Brain microvascular endothelial cell (primary cell): ENCODE results near the gene ZNF467.

Experiments used
- DNase-seq: peaks from one replicate; pipeline ENCODE4 v3.0.0-alpha.2; 2020
- H3K27ac ChIP-seq: fragments of 250-450 bp; sonication (Bioruptor Pico); 2 replicates; pipeline ENCODE4 v1.5.1; 2020; ENCODE audit warnings: mild to moderate bottlenecking, moderate library complexity
- H3K27me3 ChIP-seq: fragments of 250-450 bp; sonication (Bioruptor Pico); replicated peaks from 2 replicates; pipeline ENCODE4 v1.5.1; 2020; ENCODE audit warnings: mild to moderate bottlenecking
- H3K36me3 ChIP-seq: fragments of 250-450 bp; sonication (Bioruptor Pico); replicated peaks from 2 replicates; pipeline ENCODE4 v1.5.1; 2020; ENCODE audit warnings: mild to moderate bottlenecking
- H3K4me3 ChIP-seq: 2 replicates; pipeline ENCODE4 v1.5.1; 2011; ENCODE audit warnings: low read depth, mild to moderate bottlenecking, control low read depth, low read length, moderate library complexity
- CTCF ChIP-seq: IDR thresholded peaks from 2 replicates; pipeline ENCODE4 v1.5.1; 2011; ENCODE audit warnings: low read depth, mild to moderate bottlenecking, moderate library complexity, low read length, control low read depth, inconsistent platforms; ENCODE audit errors: missing control alignments
- in situ Hi-C: cut with HindIII; loops from 2 replicates; pipeline ENCODE4 v1.10.0; 2017; ENCODE audit warnings: low sequenced_read_pairs, low pct_ligation_motif_present

Gene ZNF467

GRCh38 chr7:149741629-149742028, 31.8 kb downstream of the ZNF467 start:
- DNase-seq = no peak
- peaks cover 2% of the 10 kb centered on the region for H3K27me3 ChIP-seq
- TF ChIP-seq CTCF = no peak
- H3K4me3 ChIP-seq = no peak overlapping the region
- no peak overlapping the region for H3K27ac ChIP-seq
- no peaks in the 10 kb centered on the region for H3K36me3 ChIP-seq
- in situ Hi-C loops = no loop called here

GRCh38 chr7:149736478-149737360, 36.7 kb downstream of the ZNF467 start:
- Histone ChIP-seq H3K27me3 (peaks cover 11% of the 10 kb centered on the region), H3K27ac (no peak overlapping the region), H3K36me3 (no peaks in the 10 kb centered on the region), H3K4me3 (no peak overlapping the region)
- no peak for DNase-seq
- in situ Hi-C loops = no loop called here
- no peak for TF ChIP-seq CTCF

- Histone ChIP-seq H3K27me3 (peaks cover 11% of the 10 kb centered on the region), H3K36me3 (no peaks in the 10 kb centered on the region), H3K27ac (no peak overlapping the region), H3K4me3 (no peak overlapping the region)
- DNase-seq = no peak
- in situ Hi-C loops = no loop called here
- TF ChIP-seq CTCF = no peak
Measured at GRCh38 chr7:149735779-149736477, 37.5 kb downstream of the ZNF467 start.

- no peak for DNase-seq
- Histone ChIP-seq H3K27ac (no peak overlapping the region), H3K27me3 (peaks cover 11% of the 10 kb centered on the region), H3K4me3 (no peak overlapping the region), H3K36me3 (no peaks in the 10 kb centered on the region)
- no peak for TF ChIP-seq CTCF
- in situ Hi-C loops = no loop called here
Measured at GRCh38 chr7:149735181-149735602, 38.2 kb downstream of the ZNF467 start.

- no peak overlapping the region for H3K4me3 ChIP-seq
- H3K36me3 ChIP-seq = no peaks in the 10 kb centered on the region
- no peak for TF ChIP-seq CTCF
- in situ Hi-C loops = no loop called here
- H3K27ac ChIP-seq = no peak overlapping the region
- no peak for DNase-seq
- peaks cover 11% of the 10 kb centered on the region for H3K27me3 ChIP-seq
Measured at GRCh38 chr7:149734791-149735075, 38.7 kb downstream of the ZNF467 start.
